Hepatocyte (in vitro differentiated cells): Measurements from ENCODE around the gene AGXT. TPM values are rescaled to one million over a fixed set of nuclear protein-coding genes. Genes with fewer than 3 reads are reported as not detected.
"Not testable (repeated sequence)": the region's sequence is repeated elsewhere in the genome, so short reads cannot be mapped to it uniquely, and the experiment has no call there.

ENCODE experiments used
- DNase-seq: peaks from one replicate; pipeline ENCODE4 v3.0.0-alpha.2; 2016; ENCODE audit warnings: low spot score
- H2AFZ ChIP-seq: fragments of 200-600 bp; sonication (generic); 2 replicates; pipeline ENCODE4 v1.6.0; 2016; ENCODE audit warnings: antibody characterized with exemption, mild to moderate bottlenecking
- H3K27ac ChIP-seq: fragments of 200-600 bp; sonication (generic); 2 replicates; pipeline ENCODE4 v1.5.1; 2016; ENCODE audit warnings: mild to moderate bottlenecking
- H3K27me3 ChIP-seq: fragments of 200-600 bp; sonication (generic); 2 replicates; pipeline ENCODE4 v1.6.1; 2016
- H3K36me3 ChIP-seq: fragments of 200-600 bp; sonication (generic); replicated peaks from 2 replicates; pipeline ENCODE4 v1.5.1; 2016; ENCODE audit warnings: low read depth; ENCODE audit not compliant: insufficient read depth
- H3K4me1 ChIP-seq: fragments of 200-600 bp; sonication (generic); 2 replicates; pipeline ENCODE4 v1.5.1; 2016; ENCODE audit warnings: mild to moderate bottlenecking, moderate library complexity; ENCODE audit not compliant: insufficient read depth
- H3K4me2 ChIP-seq: fragments of 200-600 bp; sonication (generic); 2 replicates; pipeline ENCODE4 v1.6.0; 2016
- H3K4me3 ChIP-seq: fragments of 200-600 bp; sonication (generic); 2 replicates; pipeline ENCODE4 v1.5.1; 2016; ENCODE audit warnings: mild to moderate bottlenecking
- H3K79me2 ChIP-seq: fragments of 200-600 bp; sonication (generic); 2 replicates; pipeline ENCODE4 v1.6.0; 2017; ENCODE audit warnings: mild to moderate bottlenecking
- H3K9me2 ChIP-seq: fragments of 200-600 bp; sonication (generic); replicated peaks from 2 replicates; pipeline ENCODE4 v1.6.0; 2017; ENCODE audit warnings: mild to moderate bottlenecking; ENCODE audit not compliant: insufficient read depth
- H3K9me3 ChIP-seq: fragments of 200-600 bp; sonication (generic); 2 replicates; pipeline ENCODE4 v1.5.1; 2016; ENCODE audit warnings: low read depth, mild to moderate bottlenecking
- H4K20me1 ChIP-seq: fragments of 200-600 bp; sonication (generic); 2 replicates; pipeline ENCODE4 v1.6.0; 2016; ENCODE audit warnings: mild to moderate bottlenecking; ENCODE audit not compliant: insufficient read depth, poor library complexity, severe bottlenecking
- CTCF ChIP-seq: fragments of 200-600 bp; sonication (generic); IDR thresholded peaks from 2 replicates; pipeline ENCODE4 v1.5.1; 2016; ENCODE audit warnings: antibody characterized with exemption, mild to moderate bottlenecking; ENCODE audit not compliant: poor library complexity
- EZH2 ChIP-seq: fragments of 200-600 bp; sonication (generic); IDR thresholded peaks from 2 replicates; pipeline ENCODE4 v1.6.1; 2016; ENCODE audit warnings: antibody characterized with exemption, mild to moderate bottlenecking, borderline replicate concordance
- EZH2phosphoT487 ChIP-seq: fragments of 200-600 bp; sonication (generic); IDR thresholded peaks from one replicate; pipeline ENCODE4 v1.6.1; 2018; ENCODE audit warnings: antibody characterized with exemption, mild to moderate bottlenecking, low read depth, moderate library complexity; ENCODE audit not compliant: unreplicated experiment, severe bottlenecking
- WGBS: methylation state at CpG from one replicate; pipeline ENCODE4 v1.1.6; 2016; ENCODE audit warnings: low lambda C conversion rate; ENCODE audit errors: missing lambda C conversion rate; 5-methylcytosine and 5-hydroxymethylcytosine counted together
- polyA plus RNA-seq: library from polyadenylated mRNA; unstranded; fragments of >200 nt; fragmentation: Nextera tagmentation; extraction: Ambion mirVana; gene quantifications from 2 replicates; pipeline ENCODE4 v1.2.1, GENCODE V29; 2016
- total RNA-seq: library from RNA; depleted of rRNA; stranded (reverse); fragments of >200 nt; gene quantifications from 2 replicates; pipeline ENCODE4 v1.2.3, GENCODE V29; 2014

The AGXT gene
- total and polyA plus RNA-seq, 2 experiments from 2014 or later: 90.8 to 169 TPM

- TF ChIP-seq CTCF: no peak
- no peak for TF ChIP-seq EZH2
- TF ChIP-seq EZH2phosphoT487: no peak
- no peak overlapping the region for H3K27ac ChIP-seq
- no peaks in the 10 kb centered on the region for H3K4me1 ChIP-seq
- no peak for DNase-seq
- no peak overlapping the region for H3K4me2 ChIP-seq
- peaks cover 8% of the 10 kb centered on the region for H3K27me3 ChIP-seq
- H3K79me2 ChIP-seq: no peaks in the 10 kb centered on the region
- no peak overlapping the region for H2AFZ ChIP-seq
- H3K9me3 ChIP-seq: no peaks in the 10 kb centered on the region
- 79% methylated on average over 4 of the region's 4 CpGs for WGBS
- no peaks in the 10 kb centered on the region for H3K36me3 ChIP-seq
- no peaks in the 10 kb centered on the region for H4K20me1 ChIP-seq
- H3K9me2 ChIP-seq: no peaks in the 10 kb centered on the region
- H3K4me3 ChIP-seq: no peak overlapping the region
Measured at GRCh38 chr2:240837621-240838020, 31.0 kb upstream of the AGXT start.

GRCh38 chr2:240839152-240840143 is 29.2 kb upstream of the AGXT start:
- Histone ChIP-seq H4K20me1 (no peaks in the 10 kb centered on the region), H3K79me2 (no peaks in the 10 kb centered on the region), H3K27me3 (peaks cover 15% of the 10 kb centered on the region), H3K27ac (no peak overlapping the region), H3K4me1 (no peaks in the 10 kb centered on the region), H3K9me2 (no peaks in the 10 kb centered on the region), H2AFZ (no peak overlapping the region), H3K4me3 (no peak overlapping the region), H3K9me3 (no peaks in the 10 kb centered on the region), H3K4me2 (no peak overlapping the region), H3K36me3 (no peaks in the 10 kb centered on the region)
- TF ChIP-seq EZH2phosphoT487 (no peak), EZH2 (no peak), CTCF (no peak)
- 88% methylated on average over 28 of the region's 28 CpGs for WGBS
- DNase-seq: no peak

- peak; percentile 88 for DNase-seq
- no peaks in the 10 kb centered on the region for H3K79me2 ChIP-seq
- WGBS: 52% methylated on average over 8 of the region's 9 CpGs
Measured at GRCh38 chr2:240840435-240841060, 28.1 kb upstream of the AGXT start.

GRCh38 chr2:240846309-240846708 is 22.3 kb upstream of the AGXT start:
- H2AFZ ChIP-seq, H3K79me2 ChIP-seq, H4K20me1 ChIP-seq, H3K4me1 ChIP-seq, H3K4me3 ChIP-seq, H3K4me2 ChIP-seq, H3K9me3 ChIP-seq, H3K36me3 ChIP-seq, DNase-seq, H3K27ac ChIP-seq, H3K27me3 ChIP-seq, H3K9me2 ChIP-seq: not testable (repeated sequence)
- WGBS: 78% methylated on average over 2 of the region's 2 CpGs

More at GRCh38 chr2:240840435-240841060, 28.1 kb upstream of the AGXT start:
- no peaks in the 10 kb centered on the region for H4K20me1 ChIP-seq
- peaks cover 15% of the 10 kb centered on the region for H3K27me3 ChIP-seq
- no peak overlapping the region for H2AFZ ChIP-seq
- TF ChIP-seq CTCF: peak; percentile 69
- no peak for TF ChIP-seq EZH2phosphoT487
- no peak overlapping the region for H3K4me3 ChIP-seq
- H3K9me3 ChIP-seq: no peaks in the 10 kb centered on the region
- H3K4me1 ChIP-seq: no peaks in the 10 kb centered on the region
- H3K36me3 ChIP-seq: no peaks in the 10 kb centered on the region
- no peak overlapping the region for H3K27ac ChIP-seq
- no peak overlapping the region for H3K4me2 ChIP-seq
- H3K9me2 ChIP-seq: no peaks in the 10 kb centered on the region
